Embryonic facial prominence (tissue), 1 donor: ENCODE measurements around the gene CHP1.
"Not testable (repeated sequence)": the region's sequence is repeated elsewhere in the genome, so short reads cannot be mapped to it uniquely, and the experiment has no call there.

Experiments
- DNase-seq: peaks from one replicate; pipeline ENCODE4 v3.0.0-alpha.2; 2016; ENCODE audit errors: extremely low spot score

The CHP1 gene

DNA sequence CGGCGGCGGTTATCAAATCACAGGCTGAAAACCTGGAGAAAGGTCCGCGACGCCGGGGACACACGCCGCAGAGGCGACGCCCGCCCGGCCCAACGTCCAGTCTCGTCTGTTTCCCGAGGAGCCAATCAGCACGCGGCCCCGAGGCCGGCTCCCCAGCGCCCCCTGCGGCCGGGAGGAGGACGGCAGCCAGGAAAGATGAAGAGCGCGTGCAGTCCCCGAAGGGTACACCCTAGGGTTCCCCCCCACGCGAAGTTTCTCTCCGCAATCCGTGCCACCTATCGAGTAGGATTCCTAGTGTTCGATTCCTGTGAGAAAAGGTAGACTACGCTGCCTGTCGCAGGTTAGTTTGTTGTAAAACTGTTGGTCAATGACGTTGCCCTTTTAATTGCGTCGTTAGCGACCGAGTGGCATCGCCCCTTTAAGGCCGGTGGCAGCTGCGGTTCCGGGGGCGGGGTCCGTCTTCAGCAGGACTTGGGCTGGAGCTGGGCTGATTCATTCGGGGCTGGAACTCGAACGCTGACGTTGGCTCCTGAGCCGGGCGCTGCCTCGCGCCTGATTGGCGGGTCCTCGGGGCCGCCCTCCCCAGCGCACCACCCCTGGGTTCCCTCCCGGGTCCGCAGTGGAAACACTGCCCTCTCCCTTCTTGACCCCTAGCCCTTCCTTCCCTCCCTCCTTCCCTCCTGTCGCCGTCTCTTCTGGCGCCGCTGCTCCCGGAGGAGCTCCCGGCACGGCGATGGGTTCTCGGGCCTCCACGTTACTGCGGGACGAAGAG, at the start of gene CHP1, which contains the start of gene EXD1:
CHP1 (plus strand) TSS at position 619 of the 772 bp plus-strand sequence; CDS start at position 734, 115 bp downstream.
EXD1 (minus strand) TSS at position 108 of the 772 bp plus-strand sequence. CDS start 4,182 bp downstream, outside the sequence.
- DNase-seq, result peak; percentile 95

DNA sequence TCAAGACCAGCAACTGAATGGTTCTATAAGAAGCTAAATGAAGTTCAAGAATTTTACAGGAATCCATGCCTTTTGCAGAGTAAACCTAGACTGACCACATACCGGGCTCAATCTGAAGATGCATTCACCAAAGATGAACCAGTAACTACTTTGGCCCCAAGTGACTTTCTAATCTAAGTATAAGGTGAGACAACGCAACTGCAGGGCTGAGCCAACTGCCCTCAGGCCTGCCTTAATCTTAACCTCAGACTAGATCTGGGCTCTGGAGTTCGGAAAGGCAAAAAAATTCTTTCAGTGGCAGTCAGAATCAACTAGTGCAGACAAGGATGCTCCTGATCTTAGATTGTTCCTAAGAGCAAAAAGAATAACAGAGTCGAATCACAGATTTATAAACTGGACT, 48.8 kb upstream of the CHP1 start:
- DNase-seq, result no peak

- no peak for DNase-seq
Measured at GRCh38 chr15:41183581-41183980, 47.5 kb upstream of the CHP1 start.

- DNase-seq, result no peak
Measured at GRCh38 chr15:41194444-41194843, 36.6 kb upstream of the CHP1 start.

DNA sequence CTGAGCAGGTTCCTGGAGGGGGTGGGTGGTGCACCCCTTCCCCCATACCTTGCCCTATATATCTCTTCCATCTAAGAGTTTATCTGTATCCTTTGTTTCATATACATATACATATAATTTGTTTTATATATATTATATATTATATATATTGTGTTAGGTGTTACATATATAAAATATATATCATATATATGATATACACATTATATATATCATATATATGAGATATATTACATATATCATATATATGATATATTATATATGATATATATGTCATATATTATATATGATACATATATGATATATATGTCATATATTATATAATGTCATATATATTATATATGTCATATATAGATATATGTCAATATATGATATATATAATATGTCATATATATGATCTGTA, 31.6 kb upstream of the CHP1 start:
- no peak for DNase-seq

- DNase-seq, result no peak
Measured at GRCh38 chr15:41203395-41203794, 27.7 kb upstream of the CHP1 start.

GRCh38 chr15:41205315-41205714, 25.8 kb upstream of the CHP1 start:
- no peak for DNase-seq

DNA sequence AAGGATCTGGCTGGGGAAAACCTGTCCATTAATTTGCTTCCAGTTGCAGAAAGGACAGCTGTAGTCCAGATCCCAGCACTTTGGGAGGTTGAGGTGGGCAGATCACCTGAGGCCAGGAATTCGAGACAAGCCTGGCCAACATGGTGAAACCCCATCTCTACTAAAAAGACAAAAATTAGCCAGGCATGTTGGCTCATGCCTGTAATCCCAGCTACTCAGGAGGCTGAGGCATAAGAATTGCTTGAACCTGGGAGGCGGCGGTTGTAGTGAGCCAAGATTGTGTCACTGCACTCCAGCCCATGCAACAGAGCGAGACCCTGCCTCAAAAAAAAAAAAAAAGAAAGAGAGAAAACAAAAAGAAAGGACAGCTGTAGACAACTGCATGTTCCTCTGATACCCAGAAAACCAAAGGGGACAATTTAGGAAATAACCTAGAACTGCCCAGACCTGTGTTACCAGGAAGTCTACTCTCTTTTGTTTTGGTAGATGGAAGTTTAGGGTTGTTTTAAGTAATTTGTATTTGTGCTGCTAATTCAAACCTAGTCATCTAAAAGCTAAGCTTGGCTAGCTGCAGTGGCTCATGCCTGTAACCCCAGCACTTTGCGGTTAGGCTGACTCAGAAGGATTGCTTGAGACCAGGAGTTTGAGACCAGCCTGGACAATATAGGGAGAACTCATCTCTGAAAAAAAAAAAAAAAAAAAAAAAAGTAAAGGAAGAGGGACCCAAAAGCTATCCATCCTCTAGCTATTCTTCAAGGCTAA, 23.2 kb upstream of the CHP1 start:
- no peak for DNase-seq

DNA sequence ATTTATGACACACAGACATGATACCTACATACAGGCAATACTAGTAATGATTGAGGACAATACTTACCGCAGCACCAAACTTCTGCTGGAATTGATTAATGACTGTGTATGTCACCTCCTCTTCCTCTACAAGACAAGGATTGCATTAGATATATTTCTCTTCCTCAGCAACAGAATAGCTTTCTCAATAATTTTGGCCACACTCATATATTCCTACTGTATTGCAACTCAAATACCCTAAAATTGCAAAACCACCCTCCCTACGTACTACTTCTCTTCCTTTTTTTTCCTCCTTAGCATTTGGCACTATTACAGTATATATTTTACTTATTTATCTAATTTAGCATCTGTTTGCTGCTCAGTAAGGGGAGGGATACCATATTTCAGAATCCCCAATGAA, 15.4 kb upstream of the CHP1 start:
- DNase-seq, result no peak

DNA sequence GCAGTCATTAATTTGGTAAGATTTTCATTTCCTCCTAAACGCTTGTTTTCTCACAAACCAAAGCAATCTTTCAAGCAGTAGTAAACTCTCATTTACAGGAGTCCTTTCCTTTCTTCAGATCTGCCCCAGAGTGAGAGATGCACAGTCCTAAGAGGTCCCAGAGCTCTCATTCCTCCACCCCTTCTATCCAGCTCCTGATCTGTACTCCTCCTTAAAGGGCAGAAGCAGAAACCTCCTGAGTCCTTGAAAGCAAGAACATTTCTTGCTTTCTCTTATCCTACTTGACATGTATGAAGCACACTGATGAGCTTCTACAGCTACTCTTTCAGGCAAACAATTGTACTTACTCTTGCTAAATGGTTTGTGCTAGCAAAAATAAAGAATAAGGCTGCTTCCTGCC, 12.2 kb upstream of the CHP1 start:
- DNase-seq, result no peak

- DNase-seq, result no peak
Measured at GRCh38 chr15:41219381-41219780, 11.7 kb upstream of the CHP1 start.

GRCh38 chr15:41230345-41230649, 771 bp upstream of the CHP1 start:
- DNase-seq, result no peak

DNA sequence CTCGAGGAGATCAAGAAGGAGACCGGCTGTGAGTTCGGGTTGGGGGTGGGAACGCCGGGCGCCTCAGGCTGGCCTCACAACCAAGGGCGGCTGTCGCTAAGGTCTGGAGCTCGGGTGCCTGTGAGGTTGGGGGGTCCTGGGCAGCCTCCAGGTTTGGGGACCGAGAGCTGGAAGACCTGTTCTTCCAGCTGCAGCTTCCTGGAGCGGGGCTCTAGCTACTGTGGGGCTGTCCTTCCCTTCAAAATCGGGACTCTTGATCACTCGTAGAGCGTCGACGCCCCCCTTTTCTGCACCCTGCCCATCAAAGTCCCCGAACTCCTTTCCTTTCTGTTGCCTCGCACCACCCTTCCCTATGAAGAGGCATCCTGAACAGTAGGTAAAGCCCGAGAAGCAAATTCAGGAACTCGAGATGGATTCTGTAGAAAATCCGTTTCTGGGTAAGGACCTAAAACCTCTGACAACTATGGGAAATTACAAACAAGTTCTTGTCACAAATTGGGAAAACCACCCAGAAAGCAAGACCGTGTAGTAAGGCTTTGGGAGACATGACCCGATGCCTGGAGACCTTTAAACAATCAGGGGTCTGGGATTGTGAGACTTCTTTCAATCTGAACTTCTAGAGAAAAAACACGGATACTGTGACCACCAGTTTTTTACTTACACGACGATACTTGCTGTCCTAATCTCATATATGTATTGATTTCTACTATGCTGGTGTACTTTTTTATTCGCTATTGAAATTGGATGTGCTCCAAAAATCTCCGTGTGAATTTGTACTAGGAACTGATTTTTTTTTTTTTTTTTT, 556 bp downstream of the CHP1 start:
- DNase-seq, result peak; percentile 12

DNA sequence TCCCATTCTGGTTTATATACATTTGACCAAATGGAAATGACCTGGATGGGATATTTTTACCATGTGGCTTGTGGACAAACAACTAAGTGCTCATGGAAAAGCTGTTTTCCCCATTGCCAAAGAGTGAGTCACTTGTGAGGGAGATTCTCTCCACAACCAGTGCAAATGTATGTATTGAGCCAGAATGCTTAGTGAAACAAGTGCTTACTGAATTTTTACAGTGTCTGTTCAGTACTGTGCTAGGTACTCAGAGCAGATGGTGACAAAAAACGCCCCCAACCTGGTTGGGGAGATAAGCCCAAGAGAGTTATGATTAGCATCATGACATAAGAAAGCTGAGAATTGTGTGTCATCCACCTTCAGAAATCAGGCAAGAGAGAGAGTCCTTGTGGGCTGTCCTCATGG, 2.3 kb downstream of the CHP1 start:
- DNase-seq, result no peak

DNA sequence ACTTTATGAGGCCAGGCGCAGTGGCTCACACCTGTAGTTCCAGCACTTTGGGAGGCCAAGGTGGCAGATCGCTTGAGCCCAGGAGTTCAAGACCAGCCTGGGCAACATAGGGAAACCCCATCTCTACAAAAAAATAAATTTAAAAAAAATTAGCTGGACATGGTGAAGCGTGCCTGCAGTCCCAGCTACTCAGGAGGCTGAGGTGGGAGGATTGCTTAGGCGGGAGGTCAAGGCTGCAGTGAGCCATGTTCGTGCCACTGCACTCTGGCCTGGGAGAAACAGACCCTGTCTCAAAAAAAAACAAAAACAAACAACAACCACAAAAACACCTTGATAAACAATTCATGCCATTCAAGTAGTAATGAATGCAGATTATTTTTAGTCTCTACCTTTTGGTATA, 4.2 kb downstream of the CHP1 start:
- not testable (repeated sequence) for DNase-seq

DNA sequence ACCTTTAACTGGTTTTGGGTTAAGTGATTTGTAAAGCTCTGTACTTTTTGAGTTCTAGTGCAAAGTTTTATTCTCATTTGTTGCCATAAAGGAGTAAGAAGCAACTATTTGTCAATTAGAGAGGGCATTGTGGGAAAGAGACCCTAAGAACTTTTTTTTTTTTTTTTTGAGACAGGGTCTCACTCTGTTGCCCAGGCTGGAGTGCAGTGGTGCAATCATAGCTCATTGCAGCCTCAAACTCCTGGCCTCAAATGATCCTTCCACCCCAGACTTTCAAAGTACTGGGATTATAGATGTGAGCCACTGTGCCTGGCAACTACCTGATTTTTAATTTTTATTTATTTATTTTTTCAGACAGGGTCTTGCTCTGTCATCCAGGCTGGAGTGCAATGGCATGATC, 4.9 kb downstream of the CHP1 start:
- no peak for DNase-seq

DNA sequence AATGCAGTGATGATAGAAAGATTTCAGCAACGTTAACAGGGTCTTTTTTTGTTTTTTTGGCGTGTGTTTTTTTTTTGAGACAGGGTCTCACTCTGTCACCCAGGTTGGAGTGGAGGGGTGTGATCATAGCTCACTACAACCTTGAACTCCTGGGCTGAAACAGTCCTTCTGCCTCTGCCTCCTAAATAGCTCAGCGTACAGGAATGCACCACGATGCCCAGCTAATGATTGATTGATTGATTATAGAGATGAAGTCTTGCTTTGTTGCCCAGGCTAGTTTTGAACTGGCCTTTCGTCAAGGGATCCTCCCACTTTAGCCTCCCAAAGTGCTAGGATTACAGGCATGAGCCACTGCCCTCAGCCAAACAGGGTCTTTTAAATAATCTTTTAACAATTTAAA, 7.0 kb downstream of the CHP1 start:
- no peak for DNase-seq

DNA sequence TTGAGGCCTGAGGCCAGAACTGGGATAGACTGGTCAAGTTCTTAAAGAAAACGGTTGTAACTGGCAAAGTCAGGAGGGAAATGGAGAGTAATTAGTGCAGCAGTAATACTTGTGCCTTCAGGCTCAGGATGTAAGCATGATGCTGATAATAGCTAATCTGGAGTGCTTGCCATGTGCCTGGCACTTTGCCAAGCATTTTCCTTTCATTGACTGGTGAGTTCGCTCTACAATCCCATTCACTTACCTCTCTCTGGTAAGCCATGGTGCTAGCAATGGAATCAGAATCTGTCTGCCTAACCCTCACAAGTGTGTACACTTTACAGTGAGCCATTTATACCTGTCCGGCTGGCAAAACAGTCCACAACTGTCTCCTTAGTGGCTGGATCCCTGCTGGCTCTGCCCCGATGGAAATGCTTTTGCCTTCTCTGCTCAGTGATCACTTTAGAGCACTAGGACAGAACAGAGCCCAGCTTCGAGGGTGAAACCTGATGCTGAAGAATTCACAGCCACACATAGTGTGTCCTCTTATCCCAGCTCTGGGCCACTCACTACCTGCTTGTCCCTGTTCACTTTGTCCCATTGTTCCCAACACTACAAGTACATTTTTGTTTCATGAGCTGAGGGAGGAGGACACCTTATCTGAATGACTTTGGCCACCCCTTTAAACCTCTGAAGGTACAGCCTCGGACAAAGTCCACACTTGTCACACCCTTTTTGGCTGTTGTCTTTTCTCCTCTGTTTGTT, 10.3 kb downstream of the CHP1 start:
- no peak for DNase-seq

GRCh38 chr15:41250745-41251144, 19.7 kb downstream of the CHP1 start:
- not testable (repeated sequence) for DNase-seq

DNA sequence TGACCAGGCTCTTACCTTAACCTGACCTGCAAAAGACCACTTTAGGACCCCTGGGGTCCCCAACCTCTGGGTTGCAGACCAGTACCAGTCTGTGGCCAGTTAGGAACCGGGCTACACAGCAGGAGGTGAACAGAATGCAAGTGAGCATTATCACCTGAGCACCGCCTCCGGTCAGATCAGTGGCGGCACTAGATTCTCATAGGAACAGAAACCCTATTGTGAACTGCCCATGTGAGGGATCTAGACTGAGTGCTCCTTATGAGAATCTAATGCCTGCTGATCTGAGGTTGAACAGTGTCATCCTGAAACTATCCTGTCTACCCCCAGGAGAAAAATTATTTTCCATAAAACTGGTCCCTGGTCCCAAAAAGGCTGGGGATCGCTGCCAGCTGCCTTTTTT, 20.3 kb downstream of the CHP1 start:
- no peak for DNase-seq

DNA sequence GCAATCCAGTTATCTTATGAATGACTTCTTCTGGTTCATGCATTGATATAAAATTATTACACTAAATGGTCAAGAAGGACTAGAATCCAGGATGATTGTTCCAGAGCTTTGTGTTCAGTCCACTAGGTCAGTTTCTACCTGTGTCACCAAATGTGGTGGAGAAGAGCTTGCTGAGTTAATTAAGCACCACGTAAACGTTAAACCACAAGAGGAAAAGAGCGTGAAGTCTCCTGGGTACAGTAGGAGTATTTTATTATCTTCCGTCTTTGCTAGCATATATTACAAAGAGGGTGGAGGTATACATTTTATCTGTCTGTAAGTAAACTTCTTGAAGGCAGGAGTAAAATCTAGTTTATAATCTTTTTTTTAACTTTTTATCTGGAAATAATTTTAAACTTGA, 23.5 kb downstream of the CHP1 start:
- no peak for DNase-seq

GRCh38 chr15:41256103-41256502, 25.0 kb downstream of the CHP1 start:
- DNase-seq, result no peak
